ENCODE measurements around the gene ARID1A.

DNA sequence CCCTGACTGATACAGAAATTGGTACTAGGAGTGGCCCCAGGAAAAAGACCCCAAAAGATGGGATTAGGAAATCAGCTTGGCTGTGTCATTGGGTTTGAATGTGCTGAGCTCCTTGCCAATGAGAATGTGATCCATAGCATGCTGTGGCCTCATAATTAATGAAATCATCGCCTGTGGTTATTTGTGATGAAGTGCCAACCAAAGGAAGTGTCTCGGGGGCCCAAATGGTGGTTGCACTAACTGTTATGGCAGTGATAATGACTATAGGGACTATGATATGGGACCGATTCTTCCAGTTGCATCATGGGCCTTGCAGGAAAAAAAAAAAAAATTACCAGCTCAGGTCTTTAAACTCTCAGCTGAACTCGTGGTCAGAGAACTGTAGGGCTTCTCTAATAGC is 115.2 kb downstream of the ARID1A start:
- TF ChIP-seq EGR1 (IDR thresholded peaks at IDR 0.05; ENCODE audit: borderline replicate concordance, low read depth, low read length) (no peak), EZH2 (IDR thresholded peaks at IDR 0.05; ENCODE audit: low read depth, low read length, severe bottlenecking) (no peak), NRF1 (IDR thresholded peaks at IDR 0.05; ENCODE audit: low read depth, low read length) (no peak), JUND (IDR thresholded peaks at IDR 0.05; ENCODE audit: low read length) (no peak), CEBPB (IDR thresholded peaks at IDR 0.05; ENCODE audit: low read depth, low read length) (no peak), POLR2AphosphoS5 (IDR thresholded peaks at IDR 0.05; ENCODE audit: low read depth, low read length) (no peak), POU5F1 (IDR thresholded peaks at IDR 0.05; ENCODE audit: low read depth, low read length) (no peak), EP300 (IDR thresholded peaks at IDR 0.05; ENCODE audit: borderline replicate concordance in 1 of 2, low read depth in 2 of 2, low read length in 2 of 2) (no peak), KDM1A (IDR thresholded peaks at IDR 0.05; ENCODE audit: borderline replicate concordance, low read length) (no peak)
- TF ChIP-seq, protein P1, sequence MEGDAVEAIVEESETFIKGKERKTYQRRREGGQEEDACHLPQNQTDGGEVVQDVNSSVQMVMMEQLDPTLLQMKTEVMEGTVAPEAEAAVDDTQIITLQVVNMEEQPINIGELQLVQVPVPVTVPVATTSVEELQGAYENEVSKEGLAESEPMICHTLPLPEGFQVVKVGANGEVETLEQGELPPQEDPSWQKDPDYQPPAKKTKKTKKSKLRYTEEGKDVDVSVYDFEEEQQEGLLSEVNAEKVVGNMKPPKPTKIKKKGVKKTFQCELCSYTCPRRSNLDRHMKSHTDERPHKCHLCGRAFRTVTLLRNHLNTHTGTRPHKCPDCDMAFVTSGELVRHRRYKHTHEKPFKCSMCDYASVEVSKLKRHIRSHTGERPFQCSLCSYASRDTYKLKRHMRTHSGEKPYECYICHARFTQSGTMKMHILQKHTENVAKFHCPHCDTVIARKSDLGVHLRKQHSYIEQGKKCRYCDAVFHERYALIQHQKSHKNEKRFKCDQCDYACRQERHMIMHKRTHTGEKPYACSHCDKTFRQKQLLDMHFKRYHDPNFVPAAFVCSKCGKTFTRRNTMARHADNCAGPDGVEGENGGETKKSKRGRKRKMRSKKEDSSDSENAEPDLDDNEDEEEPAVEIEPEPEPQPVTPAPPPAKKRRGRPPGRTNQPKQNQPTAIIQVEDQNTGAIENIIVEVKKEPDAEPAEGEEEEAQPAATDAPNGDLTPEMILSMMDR (IDR thresholded peaks at IDR 0.05; ENCODE audit: control extremely low read depth in 1 of 3, insufficient read depth in 1 of 3, low read depth in 1 of 3, low read length in 3 of 3) = no peak

Data from H1 (cell line).